ENCODE measurements around the gene FBXO34.

Gene FBXO34

DNA sequence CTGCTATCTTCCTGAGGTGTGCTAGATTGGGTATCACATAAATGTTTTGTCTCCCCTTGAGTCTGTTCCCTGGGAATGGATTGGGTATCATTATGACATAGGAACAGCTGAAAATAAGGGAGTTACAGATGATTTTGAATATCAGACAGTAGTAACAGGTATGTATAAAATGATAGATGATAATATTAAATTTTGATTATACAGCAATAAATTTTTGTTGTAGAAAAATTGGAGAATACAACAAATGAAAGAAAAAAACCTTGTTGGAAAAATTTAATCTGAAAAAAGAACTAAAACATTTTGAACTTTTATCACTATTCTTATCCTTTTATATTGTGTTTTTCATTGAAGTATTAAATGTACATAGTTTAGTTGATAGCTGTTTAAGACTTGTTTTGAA lies 43.2 kb downstream of the FBXO34 start:
- Mint-ChIP-seq H3K4me3 (no peak overlapping the region), H3K9me3 (peaks cover 38% of the 10 kb centered on the region), H3K27ac (no peak overlapping the region), H3K36me3 (ENCODE audit: low read depth) (peaks cover 70% of the 10 kb centered on the region), H3K4me1 (peaks cover 13% of the 10 kb centered on the region), H3K27me3 (ENCODE audit: low read depth) (no peaks in the 10 kb centered on the region)
- TF ChIP-seq, protein P1, sequence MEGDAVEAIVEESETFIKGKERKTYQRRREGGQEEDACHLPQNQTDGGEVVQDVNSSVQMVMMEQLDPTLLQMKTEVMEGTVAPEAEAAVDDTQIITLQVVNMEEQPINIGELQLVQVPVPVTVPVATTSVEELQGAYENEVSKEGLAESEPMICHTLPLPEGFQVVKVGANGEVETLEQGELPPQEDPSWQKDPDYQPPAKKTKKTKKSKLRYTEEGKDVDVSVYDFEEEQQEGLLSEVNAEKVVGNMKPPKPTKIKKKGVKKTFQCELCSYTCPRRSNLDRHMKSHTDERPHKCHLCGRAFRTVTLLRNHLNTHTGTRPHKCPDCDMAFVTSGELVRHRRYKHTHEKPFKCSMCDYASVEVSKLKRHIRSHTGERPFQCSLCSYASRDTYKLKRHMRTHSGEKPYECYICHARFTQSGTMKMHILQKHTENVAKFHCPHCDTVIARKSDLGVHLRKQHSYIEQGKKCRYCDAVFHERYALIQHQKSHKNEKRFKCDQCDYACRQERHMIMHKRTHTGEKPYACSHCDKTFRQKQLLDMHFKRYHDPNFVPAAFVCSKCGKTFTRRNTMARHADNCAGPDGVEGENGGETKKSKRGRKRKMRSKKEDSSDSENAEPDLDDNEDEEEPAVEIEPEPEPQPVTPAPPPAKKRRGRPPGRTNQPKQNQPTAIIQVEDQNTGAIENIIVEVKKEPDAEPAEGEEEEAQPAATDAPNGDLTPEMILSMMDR (IDR thresholded peaks at IDR 0.05; ENCODE audit: unreplicated experiment in 3 of 3) = no peak

DNA sequence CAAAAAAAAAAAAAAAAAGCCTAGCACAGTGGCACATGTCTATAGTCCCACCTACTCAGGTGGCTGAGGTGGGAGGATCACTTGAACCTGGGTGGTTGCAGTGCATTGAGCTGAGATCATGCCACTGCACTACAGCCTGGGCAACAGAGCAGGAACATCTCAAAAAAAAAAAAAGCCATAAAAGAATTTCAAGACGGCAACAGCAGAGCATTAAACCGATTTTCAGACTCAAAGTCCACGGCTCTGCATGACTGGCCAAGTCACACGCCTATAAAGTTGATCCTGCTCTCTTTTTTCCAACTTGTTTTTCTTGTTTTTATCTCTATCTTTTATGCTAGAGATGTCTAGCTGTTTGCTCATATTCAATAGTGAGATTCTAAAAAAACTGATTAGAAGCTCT lies 45.3 kb downstream of the FBXO34 start:
- H3K4me3 Mint-ChIP-seq = no peak overlapping the region
- H3K36me3 Mint-ChIP-seq (ENCODE audit: low read depth) = peaks cover 51% of the 10 kb centered on the region

DNA sequence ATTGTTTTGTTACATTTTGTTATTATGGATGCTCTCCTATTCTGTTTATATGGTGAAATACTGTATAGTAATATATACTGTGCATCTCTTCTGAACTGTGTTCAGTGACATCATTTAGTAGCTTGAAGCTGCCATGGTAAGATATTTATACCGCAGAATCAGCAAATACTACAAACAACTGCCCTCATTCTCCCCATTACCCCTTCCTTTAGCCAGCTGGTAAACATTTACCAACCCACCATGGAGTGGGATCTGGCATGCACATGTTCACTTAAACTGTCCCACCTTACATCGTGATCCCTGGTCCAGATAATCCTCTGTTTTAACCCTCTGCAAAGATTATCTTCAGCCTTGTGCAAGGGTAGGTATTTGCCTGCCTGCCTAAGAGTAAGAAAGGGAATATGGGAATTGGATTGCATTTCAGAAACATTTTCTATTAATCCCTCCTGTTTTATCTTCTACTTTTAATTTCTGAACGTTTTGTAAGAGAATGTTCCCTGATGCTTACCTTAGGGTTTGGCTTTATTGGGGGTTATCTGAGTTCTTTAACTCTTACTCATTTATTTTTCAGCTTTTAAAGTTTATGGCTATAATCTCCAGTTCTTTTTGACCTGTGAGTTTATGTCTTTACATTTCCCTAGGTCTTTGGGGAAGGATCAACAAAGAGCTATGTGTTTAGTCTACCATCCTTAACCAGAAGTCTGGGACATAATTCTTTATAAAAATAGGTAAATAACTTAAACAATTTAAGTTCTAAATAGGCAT lies 46.5 kb downstream of the FBXO34 start:
- TF ChIP-seq, protein P1 (IDR thresholded peaks at IDR 0.05; ENCODE audit: unreplicated experiment in 3 of 3) = no peak
- no peaks in the 10 kb centered on the region for H3K27me3 Mint-ChIP-seq (ENCODE audit: low read depth)
- peaks cover 13% of the 10 kb centered on the region for H3K4me1 Mint-ChIP-seq
- H3K27ac Mint-ChIP-seq = peak overlapping the region; percentile 87 to 91 (median 90)
- peaks cover 23% of the 10 kb centered on the region for H3K9me3 Mint-ChIP-seq
- H3K4me3 Mint-ChIP-seq = no peak overlapping the region
- peaks cover 43% of the 10 kb centered on the region for H3K36me3 Mint-ChIP-seq (ENCODE audit: low read depth)

More for the DNA sequence above, 45.3 kb downstream of the FBXO34 start:
- Mint-ChIP-seq H3K27ac (peak overlapping the region; percentile 81 to 92 (median 90)), H3K9me3 (peaks cover 23% of the 10 kb centered on the region), H3K4me1 (peaks cover 13% of the 10 kb centered on the region), H3K27me3 (ENCODE audit: low read depth) (no peaks in the 10 kb centered on the region)
- TF ChIP-seq, protein P1 (IDR thresholded peaks at IDR 0.05; ENCODE audit: unreplicated experiment in 3 of 3) = no peak

DNA sequence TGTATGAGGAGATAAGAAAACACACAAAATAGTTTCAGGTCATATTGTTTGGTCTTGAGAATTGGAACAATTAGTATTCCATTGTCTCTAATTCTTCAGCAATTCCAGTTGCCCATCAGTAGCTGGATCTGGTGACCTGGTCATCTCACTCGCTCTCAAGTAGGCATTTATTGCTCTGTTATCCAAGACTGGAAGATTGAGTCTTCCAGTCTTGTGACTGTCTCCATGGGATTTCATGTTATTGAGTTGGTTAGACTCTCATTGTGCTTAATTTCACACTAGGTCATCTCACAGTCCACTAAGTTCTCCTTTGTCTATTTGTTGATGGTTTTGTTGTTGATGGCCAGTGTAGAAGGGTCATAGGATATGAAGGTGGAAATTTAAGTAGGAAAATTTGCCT lies 47.5 kb downstream of the FBXO34 start:
- H3K27ac Mint-ChIP-seq = peak overlapping the region in 2 of 3 experiments; percentile 4 to 19
- H3K4me1 Mint-ChIP-seq = peaks cover 13% of the 10 kb centered on the region
- no peak overlapping the region for H3K4me3 Mint-ChIP-seq
- H3K27me3 Mint-ChIP-seq (ENCODE audit: low read depth) = no peaks in the 10 kb centered on the region
- peaks cover 38% of the 10 kb centered on the region for H3K36me3 Mint-ChIP-seq (ENCODE audit: low read depth)
- peaks cover 13% of the 10 kb centered on the region for H3K9me3 Mint-ChIP-seq
- TF ChIP-seq, protein P1 (IDR thresholded peaks at IDR 0.05; ENCODE audit: unreplicated experiment in 3 of 3) = no peak

DNA sequence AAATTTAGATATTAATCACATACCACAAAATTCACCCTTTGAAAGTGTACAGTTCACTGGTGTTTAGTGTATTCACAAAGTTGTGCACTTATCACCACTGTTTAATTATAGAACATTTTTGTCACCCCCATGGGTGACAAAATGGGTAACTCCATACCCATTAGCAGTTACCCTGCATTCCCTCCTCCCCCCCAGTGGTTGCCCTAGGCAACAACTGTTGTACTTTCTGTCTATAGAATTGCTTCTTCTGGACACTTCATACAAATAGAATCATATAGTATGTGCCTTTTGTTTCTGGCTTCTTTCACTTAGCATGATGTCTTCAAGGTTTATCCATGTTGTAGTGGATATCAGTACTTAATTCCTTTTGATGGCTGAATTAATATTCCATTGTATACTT lies 52.7 kb downstream of the FBXO34 start:
- TF ChIP-seq, protein P1 (IDR thresholded peaks at IDR 0.05; ENCODE audit: unreplicated experiment in 3 of 3) = no peak
- Mint-ChIP-seq H3K27ac (no peak overlapping the region), H3K4me3 (no peak overlapping the region), H3K9me3 (no peaks in the 10 kb centered on the region), H3K27me3 (ENCODE audit: low read depth) (no peaks in the 10 kb centered on the region), H3K4me1 (peaks cover 9% of the 10 kb centered on the region), H3K36me3 (ENCODE audit: low read depth) (peaks cover 14% of the 10 kb centered on the region)

DNA sequence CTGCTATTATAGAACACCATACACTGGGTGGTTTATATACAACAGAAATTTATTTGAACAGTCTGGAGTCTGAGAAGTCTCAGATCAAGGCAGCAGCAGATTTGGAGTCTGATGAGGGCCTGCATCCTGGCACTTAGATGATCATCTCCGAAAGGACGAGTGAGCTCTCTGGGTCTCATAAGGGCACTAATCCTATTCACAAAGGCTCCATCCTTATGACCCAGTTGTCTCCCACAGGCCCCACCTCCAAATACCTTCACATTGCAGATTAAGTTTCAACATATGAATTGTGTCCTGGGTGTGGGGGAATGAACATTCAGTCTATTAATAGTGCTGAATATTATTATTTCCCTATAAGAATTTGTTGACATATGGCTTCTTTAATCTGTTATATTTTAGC lies 53.6 kb downstream of the FBXO34 start:
- H3K9me3 Mint-ChIP-seq = no peaks in the 10 kb centered on the region
- TF ChIP-seq, protein P1 (IDR thresholded peaks at IDR 0.05; ENCODE audit: unreplicated experiment in 3 of 3) = no peak
- peaks cover 16% of the 10 kb centered on the region for H3K4me1 Mint-ChIP-seq
- H3K27me3 Mint-ChIP-seq (ENCODE audit: low read depth) = no peaks in the 10 kb centered on the region
- no peak overlapping the region for H3K27ac Mint-ChIP-seq
- H3K36me3 Mint-ChIP-seq (ENCODE audit: low read depth) = peaks cover 13% of the 10 kb centered on the region
- H3K4me3 Mint-ChIP-seq = no peak overlapping the region
